ENCODE measurements around the gene MFAP1.

DNA sequence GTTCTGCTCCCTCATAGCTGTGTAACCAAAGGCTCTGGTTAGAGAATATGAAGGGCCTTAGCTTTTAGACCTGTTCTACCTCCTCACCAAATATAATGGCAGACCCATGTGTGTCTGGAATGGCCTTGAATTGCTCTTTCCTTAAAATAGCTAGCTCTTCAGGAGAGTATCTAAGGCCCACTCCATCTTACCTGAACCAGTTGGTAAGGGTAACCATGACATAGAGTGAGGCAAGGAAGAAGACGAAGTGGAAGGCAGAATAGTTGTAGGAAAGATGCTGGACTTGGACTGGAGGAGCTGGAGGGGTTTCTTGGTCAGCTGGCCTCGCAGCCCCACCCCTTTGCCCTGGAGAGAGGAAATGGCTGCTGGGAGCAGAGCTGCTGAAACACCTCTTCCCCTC, 29.3 kb downstream of the MFAP1 start:
- TF ChIP-seq, protein P1, sequence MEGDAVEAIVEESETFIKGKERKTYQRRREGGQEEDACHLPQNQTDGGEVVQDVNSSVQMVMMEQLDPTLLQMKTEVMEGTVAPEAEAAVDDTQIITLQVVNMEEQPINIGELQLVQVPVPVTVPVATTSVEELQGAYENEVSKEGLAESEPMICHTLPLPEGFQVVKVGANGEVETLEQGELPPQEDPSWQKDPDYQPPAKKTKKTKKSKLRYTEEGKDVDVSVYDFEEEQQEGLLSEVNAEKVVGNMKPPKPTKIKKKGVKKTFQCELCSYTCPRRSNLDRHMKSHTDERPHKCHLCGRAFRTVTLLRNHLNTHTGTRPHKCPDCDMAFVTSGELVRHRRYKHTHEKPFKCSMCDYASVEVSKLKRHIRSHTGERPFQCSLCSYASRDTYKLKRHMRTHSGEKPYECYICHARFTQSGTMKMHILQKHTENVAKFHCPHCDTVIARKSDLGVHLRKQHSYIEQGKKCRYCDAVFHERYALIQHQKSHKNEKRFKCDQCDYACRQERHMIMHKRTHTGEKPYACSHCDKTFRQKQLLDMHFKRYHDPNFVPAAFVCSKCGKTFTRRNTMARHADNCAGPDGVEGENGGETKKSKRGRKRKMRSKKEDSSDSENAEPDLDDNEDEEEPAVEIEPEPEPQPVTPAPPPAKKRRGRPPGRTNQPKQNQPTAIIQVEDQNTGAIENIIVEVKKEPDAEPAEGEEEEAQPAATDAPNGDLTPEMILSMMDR (IDR thresholded peaks at IDR 0.05; ENCODE audit: low read depth, low read length): no peak
- TF ChIP-seq EZH2phosphoT487 (IDR thresholded peaks at IDR 0.05; ENCODE audit: low read depth): no peak
